Prostate gland (tissue), 2 donors: Measurements from ENCODE around the gene NRTN.

Experiments
- POLR2A ChIP-seq: fragments of 450-650 bp; IDR thresholded peaks from one replicate; pipeline ENCODE4 v1.6.1; 2016; ENCODE audit warnings: antibody characterized with exemption, mild to moderate bottlenecking
- POLR2AphosphoS5 ChIP-seq: sonication (generic); formaldehyde crosslinking; IDR thresholded peaks from one replicate; pipeline ENCODE4 v1.6.1; 2017; ENCODE audit warnings: antibody characterized with exemption
- TF ChIP-seq, protein P1 (sequence below), 4 experiments: fragments of 200-600 bp in 2 of 4; fragments of 450-650 bp in 2 of 4; sonication (generic) in 2 of 4; IDR thresholded peaks; 1 replicate in 3 of 4; 2 replicates in 1 of 4; pipeline ENCODE4 v1.5.1; 2016 to 2019; ENCODE audit warnings: antibody characterized with exemption in 4 of 4, mild to moderate bottlenecking in 2 of 4, moderate library complexity in 2 of 4

DNA sequence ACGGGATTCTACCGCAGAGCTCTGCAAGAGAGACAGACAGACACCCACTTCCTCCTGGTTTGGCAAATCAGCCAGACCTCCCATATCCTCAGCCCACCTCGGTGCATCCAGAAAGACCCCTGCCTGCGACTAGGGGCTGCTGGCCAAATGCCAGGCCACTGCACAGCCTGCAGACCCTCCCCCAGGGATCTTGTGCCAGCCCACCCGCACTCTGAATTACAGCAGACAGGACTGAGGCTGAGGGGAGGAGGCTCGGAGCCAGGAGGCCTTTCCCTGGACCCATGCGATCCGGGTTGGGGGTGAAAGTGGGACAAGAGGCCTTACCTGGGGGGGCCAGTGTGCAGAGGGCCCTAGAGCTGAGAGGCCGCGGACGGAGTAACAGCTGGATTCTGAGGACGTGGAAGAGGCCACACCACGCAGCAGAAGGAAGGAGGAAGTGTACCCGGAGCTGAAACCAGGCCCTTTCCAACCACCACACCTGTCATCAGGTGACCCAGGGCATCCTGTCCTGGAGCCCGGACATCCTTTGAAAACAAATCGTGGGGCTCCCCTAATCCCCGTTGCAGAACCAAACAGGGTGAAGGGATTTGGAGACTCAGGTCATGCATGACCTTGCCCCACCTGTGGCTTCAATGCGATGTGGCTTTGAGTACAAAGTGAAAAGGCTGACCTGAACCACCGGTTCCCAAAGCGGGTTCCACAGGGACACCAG, 33.6 kb downstream of the NRTN start:
- TF ChIP-seq POLR2A (no peak), POLR2AphosphoS5 (no peak)
- TF ChIP-seq, protein P1, sequence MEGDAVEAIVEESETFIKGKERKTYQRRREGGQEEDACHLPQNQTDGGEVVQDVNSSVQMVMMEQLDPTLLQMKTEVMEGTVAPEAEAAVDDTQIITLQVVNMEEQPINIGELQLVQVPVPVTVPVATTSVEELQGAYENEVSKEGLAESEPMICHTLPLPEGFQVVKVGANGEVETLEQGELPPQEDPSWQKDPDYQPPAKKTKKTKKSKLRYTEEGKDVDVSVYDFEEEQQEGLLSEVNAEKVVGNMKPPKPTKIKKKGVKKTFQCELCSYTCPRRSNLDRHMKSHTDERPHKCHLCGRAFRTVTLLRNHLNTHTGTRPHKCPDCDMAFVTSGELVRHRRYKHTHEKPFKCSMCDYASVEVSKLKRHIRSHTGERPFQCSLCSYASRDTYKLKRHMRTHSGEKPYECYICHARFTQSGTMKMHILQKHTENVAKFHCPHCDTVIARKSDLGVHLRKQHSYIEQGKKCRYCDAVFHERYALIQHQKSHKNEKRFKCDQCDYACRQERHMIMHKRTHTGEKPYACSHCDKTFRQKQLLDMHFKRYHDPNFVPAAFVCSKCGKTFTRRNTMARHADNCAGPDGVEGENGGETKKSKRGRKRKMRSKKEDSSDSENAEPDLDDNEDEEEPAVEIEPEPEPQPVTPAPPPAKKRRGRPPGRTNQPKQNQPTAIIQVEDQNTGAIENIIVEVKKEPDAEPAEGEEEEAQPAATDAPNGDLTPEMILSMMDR (IDR thresholded peaks at IDR 0.05) = no peak
